MCF 10A (cell line): Measurements from ENCODE around the gene UBE2V1. TPM values are rescaled to one million over a fixed set of nuclear protein-coding genes. Genes with fewer than 3 reads are reported as not detected.

Source experiments
- BruUV-seq: library from RNA; stranded (reverse); fragments of 400-500 nt; replicated peaks from 2 replicates; lab custom pipeline; 2021; lab: Mats Ljungman, UMichigan
- CTCF ChIA-PET: fragments of 300-600 bp; sonication (Branson Sonifier 250); formaldehyde crosslinking; extraction: SDS; loops from one replicate; lab custom pipeline; 2021; ENCODE audit warnings: antibody characterized with exemption, inconsistent platforms; lab: Yijun Ruan, JAX
- POLR2A ChIA-PET: fragments of 300-600, 350-650 bp; sonication (Branson Sonifier 250); formaldehyde crosslinking; extraction: SDS; loops from one replicate; lab custom pipeline; 2020; ENCODE audit warnings: antibody characterized with exemption, inconsistent platforms; lab: Yijun Ruan, JAX
- DNase-seq: peaks from one replicate; pipeline ENCODE4 v3.0.0-alpha.2; 2018; ENCODE audit not compliant: unreplicated experiment
- H3K27ac Mint-ChIP-seq: one replicate; pipeline ENCODE4 v1.8.0; 2022; ENCODE audit warnings: mild to moderate bottlenecking, low read depth, mixed read lengths; ENCODE audit not compliant: unreplicated experiment
- H3K27me3 Mint-ChIP-seq: one replicate; pipeline ENCODE4 v1.8.0; 2022; ENCODE audit warnings: mixed read lengths; ENCODE audit not compliant: insufficient read depth, unreplicated experiment
- H3K36me3 Mint-ChIP-seq: one replicate; pipeline ENCODE4 v1.8.0; 2022; ENCODE audit warnings: mild to moderate bottlenecking, moderate library complexity, mixed read lengths; ENCODE audit not compliant: insufficient read depth, unreplicated experiment
- H3K4me1 Mint-ChIP-seq: one replicate; pipeline ENCODE4 v1.8.0; 2022; ENCODE audit warnings: mixed read lengths; ENCODE audit not compliant: insufficient read depth, unreplicated experiment
- H3K4me3 Mint-ChIP-seq: one replicate; pipeline ENCODE4 v1.8.0; 2022; ENCODE audit warnings: mild to moderate bottlenecking, moderate library complexity, mixed read lengths; ENCODE audit not compliant: unreplicated experiment
- H3K9me3 Mint-ChIP-seq: one replicate; pipeline ENCODE4 v1.8.0; 2022; ENCODE audit warnings: mixed read lengths; ENCODE audit not compliant: unreplicated experiment
- CTCF ChIP-seq: fragments of 200-600 bp; IDR thresholded peaks from one replicate; pipeline ENCODE4 v1.8.0; 2022; ENCODE audit warnings: antibody characterized with exemption, mild to moderate bottlenecking; ENCODE audit not compliant: unreplicated experiment
- intact Hi-C: fragments of 100-400 bp; cut with micrococcal nuclease; formaldehyde crosslinking; loops from 2 replicates; pipeline ENCODE4 v1.14.1; 2022
- total RNA-seq: library from RNA; stranded (reverse); gene quantifications from 2 replicates; pipeline ENCODE4 v1.2.3, GENCODE V29; 2022

UBE2V1 gene
- total RNA-seq, 1 experiment from 2014 or later = 99.5 TPM

- Mint-ChIP-seq H3K4me3 (peak overlapping the region; percentile 74), H3K27me3 (no peaks in the 10 kb centered on the region), H3K36me3 (no peaks in the 10 kb centered on the region), H3K4me1 (peaks cover 46% of the 10 kb centered on the region), H3K27ac (no peak overlapping the region), H3K9me3 (no peaks in the 10 kb centered on the region)
- DNase-seq = no peak
- intact Hi-C loops = no loop called here
- ChIA-PET POLR2A (interaction anchor here (0.5 to 12.6 kb wide), 27 partner anchors 9 to 617 kb away, joined by 3 to 386 read pairs (median 5); partner anchors contain the start of genes CEBPB, PARD6B, PEDS1 and PTPN1), CTCF (interaction anchor here (0.6 to 20.7 kb wide), 10 partner anchors 9 to 308 kb away, joined by 3 to 696 read pairs (median 8); partner anchors contain the start of gene PEDS1)
- no TSS peak for BruUV-seq
- TF ChIP-seq CTCF = no peak
Measured at GRCh38 chr20:50115041-50115512, 2.1 kb upstream of the UBE2V1 start.

- no peaks in the 10 kb centered on the region for H3K27me3 Mint-ChIP-seq
- intact Hi-C loops = no loop called here
- H3K4me1 Mint-ChIP-seq = peaks cover 55% of the 10 kb centered on the region
- POLR2A ChIA-PET = interaction anchor here (0.6 to 12.6 kb wide), 24 partner anchors 8 to 845 kb away, joined by 3 to 386 read pairs (median 5); partner anchors contain the start of genes DPM1, MOCS3, PEDS1 and RNF114
- H3K36me3 Mint-ChIP-seq = peaks cover 3% of the 10 kb centered on the region
- no peak for DNase-seq
- peak overlapping the region; percentile 83 for H3K4me3 Mint-ChIP-seq
- no peak for TF ChIP-seq CTCF
- H3K27ac Mint-ChIP-seq = peak overlapping the region; percentile 79
- TSS peak; percentile 64 for BruUV-seq
- CTCF ChIA-PET = interaction anchor here (0.6 to 20.7 kb wide), 15 partner anchors 8 to 948 kb away, joined by 3 to 696 read pairs (median 4); partner anchors contain the start of gene PEDS1
- H3K9me3 Mint-ChIP-seq = no peaks in the 10 kb centered on the region
Measured at GRCh38 chr20:50113420-50114224, 672 bp upstream of the UBE2V1 start.

- CTCF ChIA-PET = interaction anchor here (0.5 to 20.7 kb wide), 13 partner anchors 8 to 637 kb away, joined by 3 to 696 read pairs (median 5); partner anchors contain the start of gene PEDS1
- H3K9me3 Mint-ChIP-seq = no peaks in the 10 kb centered on the region
- peak overlapping the region; percentile 83 for H3K4me3 Mint-ChIP-seq
- no peaks in the 10 kb centered on the region for H3K27me3 Mint-ChIP-seq
- H3K4me1 Mint-ChIP-seq = peaks cover 70% of the 10 kb centered on the region
- H3K36me3 Mint-ChIP-seq = peaks cover 8% of the 10 kb centered on the region
- POLR2A ChIA-PET = interaction anchor here (0.5 to 12.6 kb wide), 16 partner anchors 9 to 403 kb away, joined by 3 to 386 read pairs (median 9); partner anchors contain the start of genes CEBPB, PEDS1 and RNF114
- TF ChIP-seq CTCF = no peak
- no TSS peak for BruUV-seq
- intact Hi-C loops = no loop called here
- no peak for DNase-seq
- H3K27ac Mint-ChIP-seq = peak overlapping the region; percentile 79
Measured at GRCh38 chr20:50111829-50112495, 988 bp downstream of the UBE2V1 start.
